Lower leg skin (tissue), 3 donors: Measurements from ENCODE around the gene SH3RF1.

Experiments used
- POLR2A ChIP-seq, 2 donors: fragments of 450-650 bp; IDR thresholded peaks; one replicate each; pipeline ENCODE4 v1.6.1; 2016 to 2017; ENCODE audit warnings: antibody characterized with exemption in 2 of 2, mild to moderate bottlenecking in 1 of 2, moderate library complexity in 1 of 2
- TF ChIP-seq, protein P1 (sequence below), 3 donors: fragments of 450-650 bp; IDR thresholded peaks; one replicate each; pipeline ENCODE4 v1.5.1; 2016; ENCODE audit warnings: antibody characterized with exemption in 3 of 3, mild to moderate bottlenecking in 3 of 3, moderate library complexity in 2 of 3

DNA sequence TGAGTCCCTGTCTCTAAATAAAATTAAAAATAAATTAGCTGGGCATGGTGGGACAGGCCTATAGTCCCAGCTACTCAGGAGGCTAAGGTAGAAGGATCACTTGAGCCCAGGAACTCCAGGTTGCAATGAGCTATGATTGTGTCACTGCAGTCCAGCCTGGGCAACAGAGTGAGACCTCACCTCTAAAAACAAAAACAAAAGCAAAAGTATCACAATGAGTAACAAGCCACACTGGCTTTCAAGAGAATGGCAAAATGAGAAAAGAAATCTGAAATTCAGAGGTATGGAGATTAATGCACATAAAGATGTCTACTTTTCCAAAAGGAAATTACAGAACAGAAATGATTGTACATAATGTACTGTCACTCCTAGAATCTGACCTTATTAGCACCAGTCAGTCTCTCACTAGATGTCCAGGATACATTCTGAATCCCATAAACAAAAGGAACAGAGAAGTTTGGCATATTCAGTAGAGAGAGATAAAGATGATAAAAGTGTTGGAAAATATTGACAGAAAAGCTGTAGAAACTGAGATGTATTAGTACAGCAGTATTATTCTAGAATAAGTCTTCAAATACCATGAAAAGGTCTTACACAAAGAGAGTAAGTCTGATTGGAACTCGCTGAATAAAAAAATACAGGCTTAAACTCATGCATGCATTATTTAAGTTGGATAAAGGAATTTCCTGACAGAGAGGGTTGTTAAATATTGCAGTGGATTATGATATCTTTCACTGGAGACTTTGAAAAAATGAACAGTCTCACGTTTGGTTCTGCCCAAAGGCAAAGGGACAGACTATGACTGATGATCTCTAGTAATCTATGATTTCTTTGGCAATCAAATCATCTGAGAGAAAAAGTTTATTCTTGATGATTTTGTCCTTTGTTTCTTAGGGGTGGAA, 102.5 kb downstream of the SH3RF1 start:
- TF ChIP-seq, protein P1, sequence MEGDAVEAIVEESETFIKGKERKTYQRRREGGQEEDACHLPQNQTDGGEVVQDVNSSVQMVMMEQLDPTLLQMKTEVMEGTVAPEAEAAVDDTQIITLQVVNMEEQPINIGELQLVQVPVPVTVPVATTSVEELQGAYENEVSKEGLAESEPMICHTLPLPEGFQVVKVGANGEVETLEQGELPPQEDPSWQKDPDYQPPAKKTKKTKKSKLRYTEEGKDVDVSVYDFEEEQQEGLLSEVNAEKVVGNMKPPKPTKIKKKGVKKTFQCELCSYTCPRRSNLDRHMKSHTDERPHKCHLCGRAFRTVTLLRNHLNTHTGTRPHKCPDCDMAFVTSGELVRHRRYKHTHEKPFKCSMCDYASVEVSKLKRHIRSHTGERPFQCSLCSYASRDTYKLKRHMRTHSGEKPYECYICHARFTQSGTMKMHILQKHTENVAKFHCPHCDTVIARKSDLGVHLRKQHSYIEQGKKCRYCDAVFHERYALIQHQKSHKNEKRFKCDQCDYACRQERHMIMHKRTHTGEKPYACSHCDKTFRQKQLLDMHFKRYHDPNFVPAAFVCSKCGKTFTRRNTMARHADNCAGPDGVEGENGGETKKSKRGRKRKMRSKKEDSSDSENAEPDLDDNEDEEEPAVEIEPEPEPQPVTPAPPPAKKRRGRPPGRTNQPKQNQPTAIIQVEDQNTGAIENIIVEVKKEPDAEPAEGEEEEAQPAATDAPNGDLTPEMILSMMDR (IDR thresholded peaks at IDR 0.05), result no peak
- no peak for TF ChIP-seq POLR2A (IDR thresholded peaks at IDR 0.05)
